PC-9 (cell line): ENCODE results near the gene CCBE1. TPM values are rescaled to one million over a fixed set of nuclear protein-coding genes. Genes with fewer than 3 reads are reported as not detected.

Source experiments
- BruUV-seq: library from RNA; stranded (reverse); fragments of 400-500 nt; replicated peaks from 2 replicates; lab custom pipeline; 2021; lab: Mats Ljungman, UMichigan
- CTCF ChIA-PET: fragments of 300-600 bp; sonication (Branson Sonifier 250); formaldehyde crosslinking; loops from one replicate; lab custom pipeline; 2022; ENCODE audit warnings: antibody characterized with exemption; lab: Charles Lee
- POLR2A ChIA-PET: fragments of 300-600 bp; sonication (Branson Sonifier 250); formaldehyde crosslinking; loops from one replicate; lab custom pipeline; 2022; ENCODE audit warnings: antibody characterized with exemption; ENCODE audit not compliant: unreplicated experiment; lab: Charles Lee
- DNase-seq, 2 experiments: peaks; one replicate each; pipeline versions ENCODE4 v3.0.0 to v3.0.0-alpha.2; 2015 to 2022; ENCODE audit warnings: mixed read lengths in 1 of 2
- H2AFZ ChIP-seq: fragments of 200-600 bp; sonication (generic); 2 replicates; pipeline ENCODE4 v1.8.1; 2017; ENCODE audit warnings: antibody characterized with exemption
- H3F3A ChIP-seq: fragments of 200-600 bp; sonication (generic); 2 replicates; pipeline ENCODE4 v1.8.1; 2017; ENCODE audit warnings: antibody characterized with exemption, mild to moderate bottlenecking, low read depth; ENCODE audit not compliant: insufficient read depth
- H3K27ac ChIP-seq: fragments of 200-600 bp; sonication (generic); 2 replicates; pipeline ENCODE4 v1.6.1; 2016; ENCODE audit warnings: mixed run types
- H3K27me3 ChIP-seq: fragments of 200-600 bp; sonication (generic); 2 replicates; pipeline ENCODE4 v1.6.1; 2016; ENCODE audit warnings: low read depth, mixed run types; ENCODE audit not compliant: insufficient read depth
- H3K36me3 ChIP-seq: fragments of 200-600 bp; sonication (generic); 2 replicates; pipeline ENCODE4 v1.6.1; 2016; ENCODE audit warnings: low read depth, mixed run types
- H3K4me1 ChIP-seq: fragments of 200-600 bp; sonication (generic); replicated peaks from 2 replicates; pipeline ENCODE4 v1.6.1; 2016; ENCODE audit warnings: mixed run types; ENCODE audit not compliant: insufficient read depth
- H3K4me2 ChIP-seq: fragments of 200-600 bp; sonication (generic); 2 replicates; pipeline ENCODE4 v1.6.1; 2017; ENCODE audit warnings: mixed run types
- H3K4me3 ChIP-seq: fragments of 200-600 bp; sonication (generic); 2 replicates; pipeline ENCODE4 v1.6.1; 2016; ENCODE audit warnings: mixed run types
- H3K79me2 ChIP-seq: fragments of 200-600 bp; sonication (generic); 2 replicates; pipeline ENCODE4 v1.6.1; 2017; ENCODE audit warnings: low read depth, mixed run types
- H3K9me2 ChIP-seq: fragments of 200-600 bp; sonication (generic); 2 replicates; pipeline ENCODE4 v1.8.1; 2017; ENCODE audit warnings: mild to moderate bottlenecking; ENCODE audit not compliant: insufficient read depth
- H3K9me3 ChIP-seq: fragments of 200-600 bp; sonication (generic); 2 replicates; pipeline ENCODE4 v1.8.1; 2016; ENCODE audit warnings: low read depth; ENCODE audit not compliant: insufficient read depth
- H4K20me1 ChIP-seq: fragments of 200-600 bp; sonication (generic); 2 replicates; pipeline ENCODE4 v1.8.1; 2017; ENCODE audit not compliant: insufficient read depth
- EZH2 ChIP-seq: fragments of 200-600 bp; sonication (generic); IDR thresholded peaks from 2 replicates; pipeline ENCODE4 v1.8.0; 2017; ENCODE audit warnings: antibody characterized with exemption, low read depth
- intact Hi-C: fragments of 100-400 bp; cut with micrococcal nuclease; formaldehyde crosslinking; loops from one replicate; pipeline ENCODE4 v1.10.0; 2022; ENCODE audit not compliant: unreplicated experiment
- total RNA-seq: library from RNA; stranded (reverse); gene quantifications from 2 replicates; pipeline ENCODE4 v1.2.3, GENCODE V29; 2021
- TF ChIP-seq, protein P1 (sequence below): fragments of 200-600 bp; sonication (generic); conservative IDR thresholded peaks from 2 replicates; pipeline ENCODE4 v1.6.1; 2017; ENCODE audit warnings: mixed run types, antibody characterized with exemption, mild to moderate bottlenecking, moderate library complexity

Gene CCBE1
- total RNA-seq, 1 experiment from 2014 or later, result 5.8 TPM

DNA sequence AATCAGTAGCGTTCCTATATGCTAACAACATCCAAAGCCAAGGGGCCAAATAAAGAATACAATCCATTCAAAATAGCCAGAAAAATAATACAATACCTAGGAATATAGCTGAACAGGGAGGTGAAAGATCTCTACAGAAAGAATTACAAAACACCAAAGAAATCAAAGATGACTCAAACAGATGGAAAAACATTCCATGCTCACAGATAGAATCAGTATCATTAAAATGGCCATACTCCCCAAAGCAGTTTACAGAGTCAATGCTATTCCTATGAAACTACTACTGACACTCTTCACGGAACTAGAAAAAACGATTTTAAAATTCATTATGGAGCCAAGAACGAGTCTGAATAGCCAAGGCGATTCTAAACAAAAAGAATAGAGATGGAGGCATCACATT lies 57.4 kb downstream of the CCBE1 start:
- Histone ChIP-seq H3K4me2 (no peak overlapping the region), H2AFZ (no peak overlapping the region), H3K27ac (no peak overlapping the region), H3K4me1 (no peaks in the 10 kb centered on the region), H3K27me3 (no peaks in the 10 kb centered on the region), H3K9me2 (no peaks in the 10 kb centered on the region), H3K4me3 (no peak overlapping the region), H3K36me3 (no peaks in the 10 kb centered on the region), H3K79me2 (no peaks in the 10 kb centered on the region), H4K20me1 (no peaks in the 10 kb centered on the region), H3K9me3 (no peaks in the 10 kb centered on the region), H3F3A (no peaks in the 10 kb centered on the region)
- intact Hi-C loops, result loop anchor here (10.0 kb wide), 1 partner anchor 145 kb away; no protein-coding TSS in a partner anchor
- TF ChIP-seq, protein P1, sequence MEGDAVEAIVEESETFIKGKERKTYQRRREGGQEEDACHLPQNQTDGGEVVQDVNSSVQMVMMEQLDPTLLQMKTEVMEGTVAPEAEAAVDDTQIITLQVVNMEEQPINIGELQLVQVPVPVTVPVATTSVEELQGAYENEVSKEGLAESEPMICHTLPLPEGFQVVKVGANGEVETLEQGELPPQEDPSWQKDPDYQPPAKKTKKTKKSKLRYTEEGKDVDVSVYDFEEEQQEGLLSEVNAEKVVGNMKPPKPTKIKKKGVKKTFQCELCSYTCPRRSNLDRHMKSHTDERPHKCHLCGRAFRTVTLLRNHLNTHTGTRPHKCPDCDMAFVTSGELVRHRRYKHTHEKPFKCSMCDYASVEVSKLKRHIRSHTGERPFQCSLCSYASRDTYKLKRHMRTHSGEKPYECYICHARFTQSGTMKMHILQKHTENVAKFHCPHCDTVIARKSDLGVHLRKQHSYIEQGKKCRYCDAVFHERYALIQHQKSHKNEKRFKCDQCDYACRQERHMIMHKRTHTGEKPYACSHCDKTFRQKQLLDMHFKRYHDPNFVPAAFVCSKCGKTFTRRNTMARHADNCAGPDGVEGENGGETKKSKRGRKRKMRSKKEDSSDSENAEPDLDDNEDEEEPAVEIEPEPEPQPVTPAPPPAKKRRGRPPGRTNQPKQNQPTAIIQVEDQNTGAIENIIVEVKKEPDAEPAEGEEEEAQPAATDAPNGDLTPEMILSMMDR, result no peak
- no peak for TF ChIP-seq EZH2
- DNase-seq, result no peak
- ChIA-PET POLR2A (no interaction called here), CTCF (no interaction called here)
- BruUV-seq, result no TSS peak

DNA sequence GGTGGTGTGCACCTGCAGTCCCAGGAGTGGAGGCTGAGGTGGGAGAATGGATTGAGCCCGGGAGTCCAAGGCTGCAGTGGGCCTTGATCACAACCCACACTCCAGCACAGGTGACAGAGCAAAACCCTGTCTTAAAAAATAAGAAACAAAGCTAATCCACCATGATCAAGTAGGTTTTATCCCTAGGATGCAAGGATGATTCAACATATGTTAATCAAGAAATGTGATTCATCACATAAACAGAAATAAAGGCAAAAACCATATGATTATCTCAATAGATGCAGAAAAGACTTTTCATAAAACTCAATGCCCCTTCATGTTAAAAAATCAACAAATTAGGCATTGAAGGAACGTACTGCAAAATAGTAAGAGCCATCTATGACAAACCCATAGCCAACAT lies 58.1 kb downstream of the CCBE1 start:
- Histone ChIP-seq H3K27ac (no peak overlapping the region), H3K9me3 (no peaks in the 10 kb centered on the region), H3K79me2 (no peaks in the 10 kb centered on the region), H3K4me3 (no peak overlapping the region), H2AFZ (no peak overlapping the region), H3K36me3 (no peaks in the 10 kb centered on the region), H3K4me1 (no peaks in the 10 kb centered on the region), H3K27me3 (no peaks in the 10 kb centered on the region), H3F3A (no peaks in the 10 kb centered on the region), H3K9me2 (no peaks in the 10 kb centered on the region), H3K4me2 (no peak overlapping the region), H4K20me1 (no peaks in the 10 kb centered on the region)
- TF ChIP-seq, protein P1, result no peak
- TF ChIP-seq EZH2, result no peak
- CTCF ChIA-PET, result no interaction called here
- POLR2A ChIA-PET, result no interaction called here
- no peak for DNase-seq
- intact Hi-C loops, result loop anchor here (10.0 kb wide), 1 partner anchor 146 kb away; no protein-coding TSS in a partner anchor
- no TSS peak for BruUV-seq

DNA sequence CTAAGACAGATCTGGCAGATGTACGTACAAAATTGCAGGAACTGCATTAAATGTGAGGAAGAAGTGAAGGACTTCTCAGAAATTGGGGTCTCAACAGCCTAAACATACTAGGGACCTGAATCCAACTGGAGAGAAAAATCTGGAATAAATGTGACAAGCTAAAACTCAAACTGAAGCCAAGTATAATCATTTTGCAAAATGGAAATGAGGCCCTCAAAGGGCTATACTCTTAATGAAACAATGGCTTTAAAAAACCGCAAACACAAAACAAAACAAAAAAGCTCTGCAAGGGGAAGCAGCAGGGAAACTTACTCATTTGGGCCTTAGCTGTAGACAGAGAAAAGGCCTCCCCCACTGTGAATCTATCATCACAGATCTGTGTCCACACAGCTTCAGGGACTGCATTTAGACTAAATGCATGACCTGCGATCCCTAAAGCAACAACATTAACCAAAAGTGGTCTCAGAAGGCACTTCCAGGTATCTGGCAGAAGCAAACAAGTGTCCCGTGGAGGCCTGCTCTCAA lies 63.2 kb downstream of the CCBE1 start:
- Histone ChIP-seq H2AFZ (no peak overlapping the region), H3K4me2 (no peak overlapping the region), H3K9me3 (no peaks in the 10 kb centered on the region), H3K9me2 (no peaks in the 10 kb centered on the region), H3K4me1 (no peaks in the 10 kb centered on the region), H3K36me3 (no peaks in the 10 kb centered on the region), H4K20me1 (no peaks in the 10 kb centered on the region), H3K27me3 (no peaks in the 10 kb centered on the region), H3K79me2 (no peaks in the 10 kb centered on the region), H3K4me3 (no peak overlapping the region), H3K27ac (no peak overlapping the region), H3F3A (no peaks in the 10 kb centered on the region)
- no TSS peak for BruUV-seq
- intact Hi-C loops, result loop anchor here (10.0 kb wide), 1 partner anchor 151 kb away; no protein-coding TSS in a partner anchor
- ChIA-PET CTCF (no interaction called here), POLR2A (no interaction called here)
- TF ChIP-seq, protein P1, result no peak
- TF ChIP-seq EZH2, result no peak
- DNase-seq, result no peak
